Omental fat pad (tissue), 4 donors: ENCODE results near the gene HLCS. TPM values are rescaled to one million over a fixed set of nuclear protein-coding genes. Genes with fewer than 3 reads are reported as not detected.

ENCODE experiments used
- ATAC-seq: fragments of 150-250 bp; one replicate; pipeline ENCODE4 v1.9.1; 2016; ENCODE audit warnings: mild to moderate bottlenecking, moderate library complexity; ENCODE audit not compliant: low FRiP score
- DNase-seq: peaks from one replicate; pipeline ENCODE4 v3.0.0-alpha.2; 2019; ENCODE audit warnings: low spot score
- total RNA-seq, 4 donors: library from RNA; depleted of rRNA; stranded (reverse); fragments of >200 nt; gene quantifications; one replicate each; pipeline ENCODE4 v1.1.0, GENCODE V29; 2016
- TF ChIP-seq, protein P1 (sequence below), 3 donors: fragments of 450-650 bp; IDR thresholded peaks; one replicate each; pipeline ENCODE4 v1.5.1; 2016 to 2017; ENCODE audit warnings: antibody characterized with exemption in 3 of 3, mild to moderate bottlenecking in 3 of 3, moderate library complexity in 2 of 3

Gene HLCS
- total RNA-seq, 4 donors from 2014 or later = 14.3 to 19.3 (median 17.6) TPM

- no peak for ATAC-seq
- TF ChIP-seq, protein P1, sequence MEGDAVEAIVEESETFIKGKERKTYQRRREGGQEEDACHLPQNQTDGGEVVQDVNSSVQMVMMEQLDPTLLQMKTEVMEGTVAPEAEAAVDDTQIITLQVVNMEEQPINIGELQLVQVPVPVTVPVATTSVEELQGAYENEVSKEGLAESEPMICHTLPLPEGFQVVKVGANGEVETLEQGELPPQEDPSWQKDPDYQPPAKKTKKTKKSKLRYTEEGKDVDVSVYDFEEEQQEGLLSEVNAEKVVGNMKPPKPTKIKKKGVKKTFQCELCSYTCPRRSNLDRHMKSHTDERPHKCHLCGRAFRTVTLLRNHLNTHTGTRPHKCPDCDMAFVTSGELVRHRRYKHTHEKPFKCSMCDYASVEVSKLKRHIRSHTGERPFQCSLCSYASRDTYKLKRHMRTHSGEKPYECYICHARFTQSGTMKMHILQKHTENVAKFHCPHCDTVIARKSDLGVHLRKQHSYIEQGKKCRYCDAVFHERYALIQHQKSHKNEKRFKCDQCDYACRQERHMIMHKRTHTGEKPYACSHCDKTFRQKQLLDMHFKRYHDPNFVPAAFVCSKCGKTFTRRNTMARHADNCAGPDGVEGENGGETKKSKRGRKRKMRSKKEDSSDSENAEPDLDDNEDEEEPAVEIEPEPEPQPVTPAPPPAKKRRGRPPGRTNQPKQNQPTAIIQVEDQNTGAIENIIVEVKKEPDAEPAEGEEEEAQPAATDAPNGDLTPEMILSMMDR (IDR thresholded peaks at IDR 0.05) = no peak
- no peak for DNase-seq
These were observed 225.0 kb downstream of the HLCS start for GRCh38 chr21:36741506-36741905.

GRCh38 chr21:36738489-36739126 lies 227.9 kb downstream of the HLCS start:
- DNase-seq (no peak), ATAC-seq (no peak)
- TF ChIP-seq, protein P1 (IDR thresholded peaks at IDR 0.05) = no peak

DNA sequence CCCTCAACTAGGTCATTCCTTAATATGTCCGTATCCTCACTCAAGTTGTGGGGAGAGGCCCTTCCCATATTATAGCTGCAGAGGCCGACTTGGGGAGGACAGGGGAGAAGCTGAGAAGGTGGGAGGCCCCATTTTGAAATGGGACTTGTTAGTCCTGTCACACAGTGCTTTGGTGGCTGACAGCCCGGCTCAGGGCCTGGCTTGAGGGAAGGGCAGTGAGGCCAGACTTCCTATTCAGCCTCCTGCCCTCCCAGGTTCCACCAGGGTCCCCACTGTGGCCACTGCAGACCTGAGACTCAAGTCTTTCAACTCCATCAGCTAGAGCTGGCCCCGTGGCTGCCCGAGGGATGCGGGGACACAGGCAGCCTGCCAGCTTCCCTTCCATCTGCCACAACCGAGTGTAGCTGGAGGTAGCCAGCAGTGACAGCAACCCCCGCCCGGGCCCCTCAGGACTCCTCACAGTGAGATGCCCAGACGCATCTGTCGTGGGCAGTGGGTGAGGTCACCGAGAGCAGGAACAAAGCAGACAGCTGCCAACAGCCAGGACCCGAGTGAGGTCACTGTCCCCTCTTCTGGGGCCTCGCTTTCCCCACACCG lies 230.6 kb downstream of the HLCS start:
- TF ChIP-seq, protein P1 (IDR thresholded peaks at IDR 0.05) = no peak
- ATAC-seq (no peak), DNase-seq (no peak)

DNA sequence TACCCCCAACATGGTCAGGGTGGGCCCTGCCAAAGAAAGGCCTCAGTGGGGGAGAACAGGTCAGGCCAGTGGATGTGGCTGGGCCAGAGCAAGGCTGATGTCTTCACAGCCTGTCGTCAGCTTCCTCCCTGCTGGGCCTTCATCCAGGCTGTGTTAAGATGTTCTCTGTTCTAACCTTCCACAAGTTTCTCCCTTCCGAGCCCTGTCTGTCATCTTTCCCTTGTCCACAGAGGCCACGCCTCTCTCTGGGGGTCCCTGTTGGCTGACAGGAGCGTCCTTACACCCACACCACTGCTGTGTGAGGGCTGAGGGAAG lies 231.3 kb downstream of the HLCS start:
- DNase-seq (no peak), ATAC-seq (no peak)
- TF ChIP-seq, protein P1 (IDR thresholded peaks at IDR 0.05) = no peak

- DNase-seq = no peak
- ATAC-seq = no peak
- TF ChIP-seq, protein P1 (IDR thresholded peaks at IDR 0.05) = no peak
These were observed 231.9 kb downstream of the HLCS start for GRCh38 chr21:36734367-36735200.

DNA sequence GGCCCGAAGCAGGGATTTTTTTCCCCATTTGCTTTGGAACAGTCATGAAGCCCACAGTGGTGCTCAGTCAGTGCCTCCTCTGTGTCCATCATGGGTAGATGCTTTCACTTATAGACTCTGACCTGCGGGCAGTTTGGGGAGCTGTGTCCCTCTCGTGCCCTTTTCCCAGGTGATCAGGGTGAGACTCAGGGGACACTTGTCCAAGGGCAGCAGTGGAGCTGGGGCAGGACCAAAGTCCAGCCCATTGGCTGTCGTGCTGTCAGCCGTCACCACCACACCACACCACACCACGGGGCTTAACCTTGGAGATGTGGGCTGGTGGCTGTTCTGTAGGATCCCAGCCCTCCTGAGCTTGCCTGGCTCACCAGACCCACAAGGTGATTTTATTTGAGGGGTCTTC lies 232.6 kb downstream of the HLCS start:
- TF ChIP-seq, protein P1 (IDR thresholded peaks at IDR 0.05) = no peak
- DNase-seq = no peak

More for the DNA sequence above, 232.6 kb downstream of the HLCS start:
- ATAC-seq = no peak
